Occipital lobe (tissue), 2 donors: ENCODE data around the gene ZBTB40. TPM values are rescaled to one million over a fixed set of nuclear protein-coding genes. Genes with fewer than 3 reads are reported as not detected.

ENCODE experiments used
- DNase-seq: peaks from one replicate; lab custom pipeline; 2025; lab: John Stamatoyannopoulos, UW
- total RNA-seq: library from RNA; depleted of rRNA; stranded (reverse); fragments of >200 nt; gene quantifications from one replicate; pipeline ENCODE4 v1.2.3, GENCODE V29; 2014

The ZBTB40 gene
- total RNA-seq: 12.2 TPM

- peak; percentile 97 for DNase-seq
Measured at GRCh38 chr1:22451702-22452480, at the start of gene ZBTB40. Gene ZBTB40, plus strand, starts transcription at chr1:22451851. Its CDS starts 38,098 bp downstream, at chr1:22489949.

- DNase-seq: no peak
Measured at GRCh38 chr1:22402356-22403053, 49.1 kb upstream of the ZBTB40 start.

- DNase-seq: no peak
Measured at GRCh38 chr1:22404486-22404885, 47.2 kb upstream of the ZBTB40 start.

- DNase-seq: no peak
Measured at GRCh38 chr1:22406722-22407495, 44.7 kb upstream of the ZBTB40 start.

- DNase-seq: no peak
Measured at GRCh38 chr1:22408230-22408629, 43.4 kb upstream of the ZBTB40 start.

- no peak for DNase-seq
Measured at GRCh38 chr1:22410401-22410800, 41.2 kb upstream of the ZBTB40 start.

GRCh38 chr1:22410928-22411495 is 40.6 kb upstream of the ZBTB40 start:
- DNase-seq: no peak

GRCh38 chr1:22411589-22411988 is 40.1 kb upstream of the ZBTB40 start:
- DNase-seq: no peak

GRCh38 chr1:22412932-22413727 is 38.5 kb upstream of the ZBTB40 start:
- no peak for DNase-seq

- DNase-seq: no peak
Measured at GRCh38 chr1:22413799-22414198, 37.9 kb upstream of the ZBTB40 start.

GRCh38 chr1:22414244-22414751 is 37.4 kb upstream of the ZBTB40 start:
- no peak for DNase-seq

- DNase-seq: no peak
Measured at GRCh38 chr1:22415489-22415888, 36.2 kb upstream of the ZBTB40 start.

GRCh38 chr1:22416555-22417454 is 34.8 kb upstream of the ZBTB40 start:
- DNase-seq: peak; percentile 59

GRCh38 chr1:22417466-22417865 is 34.2 kb upstream of the ZBTB40 start:
- no peak for DNase-seq

GRCh38 chr1:22418312-22418711 is 33.3 kb upstream of the ZBTB40 start:
- no peak for DNase-seq

GRCh38 chr1:22418933-22419382 is 32.7 kb upstream of the ZBTB40 start:
- DNase-seq: no peak

GRCh38 chr1:22420455-22421053 is 31.1 kb upstream of the ZBTB40 start:
- peak; percentile 18 for DNase-seq

- DNase-seq: no peak
Measured at GRCh38 chr1:22426781-22427180, 24.9 kb upstream of the ZBTB40 start.

GRCh38 chr1:22428672-22429071 is 23.0 kb upstream of the ZBTB40 start:
- DNase-seq: no peak
